ENCODE data around the gene SESN1. TPM values are rescaled to one million over a fixed set of nuclear protein-coding genes. Genes with fewer than 3 reads are reported as not detected.
A peak's percentile ranks its signal among the peaks of the same experiment; 100 is the strongest.

SESN1 gene
- polyA plus RNA-seq, 1 experiment: 9.1 TPM

GRCh38 chr6:109081516-109082187 lies 13.0 kb downstream of the SESN1 start:
- Histone ChIP-seq H3K4me3 (ENCODE audit: low read depth, low read length) (no peak overlapping the region), H3K36me3 (ENCODE audit: control insufficient read depth, insufficient read depth, low read length) (no peaks in the 10 kb centered on the region), H3K27me3 (ENCODE audit: control insufficient read depth, insufficient read depth, low read length) (no peaks in the 10 kb centered on the region)
- POLR2A ChIA-PET: no interaction called here
- TF ChIP-seq CTCF (IDR thresholded peaks at IDR 0.05; ENCODE audit: insufficient read depth, low read depth, low read length): no peak
- DNase-seq (ENCODE audit: low read depth): no peak
- CTCF ChIA-PET: no interaction called here

- POLR2A ChIA-PET: no interaction called here
- DNase-seq (ENCODE audit: low read depth): no peak
- TF ChIP-seq CTCF (IDR thresholded peaks at IDR 0.05; ENCODE audit: insufficient read depth, low read depth, low read length): no peak
- no peak overlapping the region for H3K4me3 ChIP-seq (ENCODE audit: low read depth, low read length)
- H3K27me3 ChIP-seq (ENCODE audit: control insufficient read depth, insufficient read depth, low read length): no peaks in the 10 kb centered on the region
- H3K36me3 ChIP-seq (ENCODE audit: control insufficient read depth, insufficient read depth, low read length): no peaks in the 10 kb centered on the region
- CTCF ChIA-PET: no interaction called here
These were observed 13.6 kb downstream of the SESN1 start for GRCh38 chr6:109081026-109081425.

GRCh38 chr6:109079981-109080380 lies 14.7 kb downstream of the SESN1 start:
- Histone ChIP-seq H3K4me3 (ENCODE audit: low read depth, low read length) (no peak overlapping the region), H3K27me3 (ENCODE audit: control insufficient read depth, insufficient read depth, low read length) (no peaks in the 10 kb centered on the region), H3K36me3 (ENCODE audit: control insufficient read depth, insufficient read depth, low read length) (no peaks in the 10 kb centered on the region)
- DNase-seq (ENCODE audit: low read depth): no peak
- POLR2A ChIA-PET: interaction anchor here (0.6 to 0.8 kb wide), 3 partner anchors 196 to 788 kb away, joined by 3 to 7 read pairs (median 4); no protein-coding TSS in a partner anchor
- TF ChIP-seq CTCF (IDR thresholded peaks at IDR 0.05; ENCODE audit: insufficient read depth, low read depth, low read length): no peak
- CTCF ChIA-PET: no interaction called here

- no peak for DNase-seq (ENCODE audit: low read depth)
- Histone ChIP-seq H3K27me3 (ENCODE audit: control insufficient read depth, insufficient read depth, low read length) (no peaks in the 10 kb centered on the region), H3K36me3 (ENCODE audit: control insufficient read depth, insufficient read depth, low read length) (no peaks in the 10 kb centered on the region), H3K4me3 (ENCODE audit: low read depth, low read length) (no peak overlapping the region)
- ChIA-PET POLR2A (no interaction called here), CTCF (interaction anchor here (2.0 to 5.8 kb wide), 3 partner anchors 183 to 534 kb away, joined by 12 to 31 read pairs (median 27); no protein-coding TSS in a partner anchor)
- no peak for TF ChIP-seq CTCF (IDR thresholded peaks at IDR 0.05; ENCODE audit: insufficient read depth, low read depth, low read length)
These were observed 18.3 kb downstream of the SESN1 start for GRCh38 chr6:109076377-109076776.

GRCh38 chr6:109075934-109076333 lies 18.7 kb downstream of the SESN1 start:
- no peaks in the 10 kb centered on the region for H3K36me3 ChIP-seq (ENCODE audit: control insufficient read depth, insufficient read depth, low read length)
- no peak for TF ChIP-seq CTCF (IDR thresholded peaks at IDR 0.05; ENCODE audit: insufficient read depth, low read depth, low read length)
- ChIA-PET POLR2A (interaction anchor here (0.5 to 0.6 kb wide), 2 partner anchors 19 to 516 kb away, joined by 4 read pairs; partner anchors contain the start of gene SESN1), CTCF (interaction anchor here (1.0 to 5.8 kb wide), 7 partner anchors 8 to 534 kb away, joined by 3 to 31 read pairs (median 6); no protein-coding TSS in a partner anchor)
- DNase-seq (ENCODE audit: low read depth): peak; percentile 67
- no peaks in the 10 kb centered on the region for H3K27me3 ChIP-seq (ENCODE audit: control insufficient read depth, insufficient read depth, low read length)
- H3K4me3 ChIP-seq (ENCODE audit: low read depth, low read length): no peak overlapping the region
